AG10803 (cell line): ENCODE data around the gene REN.

ENCODE experiments used
- DNase-seq: peaks from one replicate; pipeline ENCODE4 v3.0.0; 2010; ENCODE audit warnings: low read depth
- H3K4me3 ChIP-seq: 2 replicates; pipeline ENCODE4 v1.5.1; 2011; ENCODE audit warnings: mild to moderate bottlenecking, low read length, control low read depth
- TF ChIP-seq, protein P1 (sequence below): conservative IDR thresholded peaks from 2 replicates; pipeline ENCODE4 v1.5.1; 2011; ENCODE audit warnings: mild to moderate bottlenecking, low read length, control low read depth, inconsistent platforms

REN gene

DNA sequence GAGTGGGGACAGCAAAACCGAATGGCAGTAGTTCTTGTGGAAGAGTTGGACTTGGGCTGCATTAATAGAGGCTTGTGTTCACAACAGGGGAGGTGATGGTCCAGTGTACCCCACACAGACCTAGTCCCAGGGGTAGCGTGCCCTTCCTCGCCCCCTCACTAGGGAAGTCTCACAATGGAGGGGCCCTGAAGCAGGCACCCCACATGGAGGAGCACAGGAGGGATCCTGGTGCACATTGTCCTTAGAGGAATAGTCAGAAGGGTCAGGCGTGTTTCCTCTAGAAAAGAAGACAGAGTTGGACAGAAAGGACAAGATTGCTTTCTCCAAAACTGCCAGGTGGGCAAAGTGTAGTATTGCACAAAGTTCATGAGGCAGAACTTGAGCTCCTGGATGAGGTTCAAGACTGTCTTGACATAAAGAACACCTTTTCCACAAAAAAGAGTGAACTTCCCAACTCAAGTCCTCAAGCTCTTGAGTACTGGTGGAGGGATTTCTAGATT, 37.6 kb downstream of the REN start:
- DNase-seq = no peak
- TF ChIP-seq, protein P1, sequence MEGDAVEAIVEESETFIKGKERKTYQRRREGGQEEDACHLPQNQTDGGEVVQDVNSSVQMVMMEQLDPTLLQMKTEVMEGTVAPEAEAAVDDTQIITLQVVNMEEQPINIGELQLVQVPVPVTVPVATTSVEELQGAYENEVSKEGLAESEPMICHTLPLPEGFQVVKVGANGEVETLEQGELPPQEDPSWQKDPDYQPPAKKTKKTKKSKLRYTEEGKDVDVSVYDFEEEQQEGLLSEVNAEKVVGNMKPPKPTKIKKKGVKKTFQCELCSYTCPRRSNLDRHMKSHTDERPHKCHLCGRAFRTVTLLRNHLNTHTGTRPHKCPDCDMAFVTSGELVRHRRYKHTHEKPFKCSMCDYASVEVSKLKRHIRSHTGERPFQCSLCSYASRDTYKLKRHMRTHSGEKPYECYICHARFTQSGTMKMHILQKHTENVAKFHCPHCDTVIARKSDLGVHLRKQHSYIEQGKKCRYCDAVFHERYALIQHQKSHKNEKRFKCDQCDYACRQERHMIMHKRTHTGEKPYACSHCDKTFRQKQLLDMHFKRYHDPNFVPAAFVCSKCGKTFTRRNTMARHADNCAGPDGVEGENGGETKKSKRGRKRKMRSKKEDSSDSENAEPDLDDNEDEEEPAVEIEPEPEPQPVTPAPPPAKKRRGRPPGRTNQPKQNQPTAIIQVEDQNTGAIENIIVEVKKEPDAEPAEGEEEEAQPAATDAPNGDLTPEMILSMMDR = no peak
- no peak overlapping the region for H3K4me3 ChIP-seq

- TF ChIP-seq, protein P1 = peak; percentile 98
- peak; percentile 86 for DNase-seq
- H3K4me3 ChIP-seq = no peak overlapping the region
Observed at GRCh38 chr1:204127597-204128242, 38.4 kb downstream of the REN start.

DNA sequence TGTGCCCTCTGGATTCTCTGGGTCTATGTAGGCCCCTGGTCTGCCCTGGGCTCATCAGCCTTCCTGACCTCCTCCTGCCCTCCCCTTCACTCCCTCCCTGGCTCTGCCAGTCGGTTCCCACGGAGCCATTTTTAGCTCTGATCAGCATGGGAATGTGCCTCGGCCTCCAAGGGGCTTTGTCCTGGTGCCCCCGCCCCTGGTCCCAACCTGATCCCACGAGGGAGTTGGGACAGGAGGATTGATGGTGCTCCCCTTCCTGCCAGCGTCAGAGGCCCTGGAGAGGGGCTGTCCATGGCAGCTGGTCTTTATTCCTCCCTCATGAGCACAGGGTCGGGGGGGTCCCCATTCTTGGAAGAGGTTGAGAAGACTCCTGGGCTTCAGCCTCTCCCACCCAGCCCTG, 39.2 kb downstream of the REN start:
- TF ChIP-seq, protein P1 = no peak
- no peak overlapping the region for H3K4me3 ChIP-seq
- DNase-seq = no peak

DNA sequence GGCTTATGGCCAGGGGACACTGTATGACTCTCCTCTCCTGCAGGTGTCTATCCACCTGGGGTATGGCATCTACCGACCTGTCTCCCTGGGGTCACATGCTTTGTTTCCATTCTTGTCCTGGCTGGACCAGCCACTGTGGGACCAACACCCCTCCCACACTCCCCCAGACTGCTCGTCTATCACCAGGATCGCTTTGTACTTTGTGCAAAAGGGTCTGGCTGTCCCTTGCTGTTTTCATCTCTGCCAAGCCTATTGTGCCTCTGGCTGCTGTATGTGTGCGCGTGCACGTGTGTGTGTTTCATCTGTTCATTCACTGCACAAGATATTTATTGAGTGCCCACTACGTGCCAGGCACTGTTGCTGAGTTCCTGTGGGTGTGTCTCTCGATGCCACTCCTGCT, 39.8 kb downstream of the REN start:
- TF ChIP-seq, protein P1 = no peak
- DNase-seq = no peak

GRCh38 chr1:204125759-204126351, 40.3 kb downstream of the REN start:
- H3K4me3 ChIP-seq = no peak overlapping the region
- DNase-seq = no peak
- TF ChIP-seq, protein P1 = no peak

More for the DNA sequence above, 39.8 kb downstream of the REN start:
- H3K4me3 ChIP-seq = no peak overlapping the region

GRCh38 chr1:204124639-204125038, 41.5 kb downstream of the REN start:
- H3K4me3 ChIP-seq = no peak overlapping the region
- TF ChIP-seq, protein P1 = no peak
- no peak for DNase-seq

DNA sequence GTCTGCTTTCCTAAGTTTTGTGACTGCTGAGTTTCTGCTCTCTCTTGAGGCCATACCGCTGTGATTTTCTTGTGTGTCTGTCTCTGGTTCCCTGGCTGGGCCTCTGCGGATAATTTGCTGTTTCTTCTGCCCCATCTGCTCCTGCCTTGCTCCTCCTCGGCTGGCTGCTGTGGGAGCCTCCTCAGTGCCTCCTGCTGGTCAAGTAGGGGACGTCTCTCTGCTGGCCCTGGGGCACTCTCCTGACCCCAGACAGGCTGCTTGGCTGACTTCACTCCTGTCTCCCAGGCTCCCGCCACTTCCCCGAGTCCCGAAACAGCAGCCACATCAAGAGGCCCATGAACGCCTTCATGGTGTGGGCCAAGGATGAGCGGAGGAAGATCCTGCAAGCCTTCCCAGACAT, 42.8 kb downstream of the REN start:
- TF ChIP-seq, protein P1 = peak; percentile 29
- DNase-seq = no peak
- no peak overlapping the region for H3K4me3 ChIP-seq
